Measurements from ENCODE around the gene PODN. TPM values are rescaled to one million over a fixed set of nuclear protein-coding genes. Genes with fewer than 3 reads are reported as not detected.

Gene PODN
- polyA plus RNA-seq, result 1 to 10 TPM; 1.7 to 4.3 (median 2.9) TPM

GRCh38 chr1:53061859-53062707 lies at the start of gene PODN:
TSS of gene PODN (plus strand) at chr1:53062213. CDS start at chr1:53069856, 7,643 bp downstream.
- DNase-seq, result peak in 1 of 3 donors; percentile 20
- Mint-ChIP-seq H3K4me1 (peaks cover 0 to 6% of the 10 kb centered on the region in 2 donors), H3K27ac (no peak within 1 kb of the TSS), H3K4me3 (peak within 1 kb of the TSS; percentile 67 to 75 (median 74)), H3K27me3 (ENCODE audit: low read depth in 3 of 3) (peaks cover 7 to 19% (median 8%) of the 10 kb centered on the region in 3 donors), H3K9me3 (no peaks in the 10 kb centered on the region), H3K36me3 (peaks cover 0 to 5% (median 0%) of the 10 kb centered on the region in 3 donors)

- peaks cover 3% of the 10 kb centered on the region in 3 donors for H3K36me3 Mint-ChIP-seq
- peak overlapping the region; percentile 61 to 96 (median 90) for H3K27ac Mint-ChIP-seq
- peaks cover 0 to 2% (median 0%) of the 10 kb centered on the region in 6 donors for H3K9me3 Mint-ChIP-seq
- no peaks in the 10 kb centered on the region for H3K27me3 Mint-ChIP-seq (ENCODE audit: low read depth in 3 of 3)
- H3K4me1 Mint-ChIP-seq, result peaks cover 39 to 53% of the 10 kb centered on the region in 2 donors
- H3K4me3 Mint-ChIP-seq, result peak overlapping the region; percentile 90 to 100 (median 93)
- DNase-seq, result peak; percentile 74 to 82 (median 76)
These were observed 47.1 kb upstream of the PODN start for GRCh38 chr1:53014791-53015507.

- DNase-seq, result no peak
- Mint-ChIP-seq H3K36me3 (peaks cover 3% of the 10 kb centered on the region in 3 donors), H3K4me3 (peak overlapping the region; percentile 90 to 100 (median 93)), H3K27me3 (ENCODE audit: low read depth in 3 of 3) (no peaks in the 10 kb centered on the region), H3K4me1 (peaks cover 39 to 53% of the 10 kb centered on the region in 2 donors), H3K27ac (peak overlapping the region; percentile 61 to 96 (median 86)), H3K9me3 (peaks cover 0 to 2% (median 0%) of the 10 kb centered on the region in 6 donors)
These were observed 46.5 kb upstream of the PODN start for GRCh38 chr1:53015508-53015860.

- Mint-ChIP-seq H3K4me1 (peaks cover 39 to 53% of the 10 kb centered on the region in 2 donors), H3K27me3 (ENCODE audit: low read depth in 3 of 3) (no peaks in the 10 kb centered on the region), H3K9me3 (no peaks in the 10 kb centered on the region), H3K27ac (peak overlapping the region in 5 of 6 donors; percentile 29 to 96 (median 47)), H3K4me3 (peak overlapping the region; percentile 90 to 100 (median 93)), H3K36me3 (peaks cover 3% of the 10 kb centered on the region in 3 donors)
- no peak for DNase-seq
These were observed 45.3 kb upstream of the PODN start for GRCh38 chr1:53016705-53017104.

- Mint-ChIP-seq H3K4me1 (peaks cover 31% of the 10 kb centered on the region in 2 donors), H3K27ac (no peak overlapping the region), H3K9me3 (no peaks in the 10 kb centered on the region), H3K4me3 (no peak overlapping the region), H3K36me3 (peaks cover 3 to 6% (median 3%) of the 10 kb centered on the region in 3 donors), H3K27me3 (ENCODE audit: low read depth in 3 of 3) (no peaks in the 10 kb centered on the region)
- DNase-seq, result no peak
These were observed 41.4 kb upstream of the PODN start for GRCh38 chr1:53020588-53020987.

GRCh38 chr1:53022179-53022578 lies 39.8 kb upstream of the PODN start:
- Mint-ChIP-seq H3K4me1 (peaks cover 15 to 17% of the 10 kb centered on the region in 2 donors), H3K4me3 (no peak overlapping the region), H3K27ac (peak overlapping the region in 1 of 6 donors; percentile 11), H3K9me3 (no peaks in the 10 kb centered on the region), H3K27me3 (ENCODE audit: low read depth in 3 of 3) (no peaks in the 10 kb centered on the region), H3K36me3 (peaks cover 0 to 6% (median 3%) of the 10 kb centered on the region in 3 donors)
- DNase-seq, result no peak

- Mint-ChIP-seq H3K27me3 (ENCODE audit: low read depth in 3 of 3) (no peaks in the 10 kb centered on the region), H3K4me3 (no peak overlapping the region), H3K9me3 (no peaks in the 10 kb centered on the region), H3K4me1 (peaks cover 14 to 15% of the 10 kb centered on the region in 2 donors), H3K36me3 (peaks cover 3 to 11% (median 6%) of the 10 kb centered on the region in 3 donors), H3K27ac (peak overlapping the region in 1 of 6 donors; percentile 64)
- no peak for DNase-seq
These were observed 38.5 kb upstream of the PODN start for GRCh38 chr1:53023546-53023945.

- no peak overlapping the region for H3K27ac Mint-ChIP-seq
- no peak for DNase-seq
- no peaks in the 10 kb centered on the region for H3K27me3 Mint-ChIP-seq (ENCODE audit: low read depth in 3 of 3)
- peaks cover 3 to 11% (median 4%) of the 10 kb centered on the region in 3 donors for H3K36me3 Mint-ChIP-seq
- H3K4me1 Mint-ChIP-seq, result peaks cover 10 to 12% of the 10 kb centered on the region in 2 donors
- H3K9me3 Mint-ChIP-seq, result no peaks in the 10 kb centered on the region
- no peak overlapping the region for H3K4me3 Mint-ChIP-seq
These were observed 37.9 kb upstream of the PODN start for GRCh38 chr1:53024117-53024516.

GRCh38 chr1:53025034-53025768 lies 36.8 kb upstream of the PODN start:
- no peak overlapping the region for H3K4me3 Mint-ChIP-seq
- DNase-seq, result no peak
- peaks cover 4 to 11% (median 8%) of the 10 kb centered on the region in 3 donors for H3K36me3 Mint-ChIP-seq
- no peak overlapping the region for H3K27ac Mint-ChIP-seq
- H3K27me3 Mint-ChIP-seq (ENCODE audit: low read depth in 3 of 3), result no peaks in the 10 kb centered on the region
- peaks cover 4 to 7% of the 10 kb centered on the region in 2 donors for H3K4me1 Mint-ChIP-seq
- no peaks in the 10 kb centered on the region for H3K9me3 Mint-ChIP-seq

GRCh38 chr1:53025769-53026112 lies 36.3 kb upstream of the PODN start:
- no peaks in the 10 kb centered on the region for H3K9me3 Mint-ChIP-seq
- H3K4me1 Mint-ChIP-seq, result peaks cover 4 to 7% of the 10 kb centered on the region in 2 donors
- H3K27ac Mint-ChIP-seq, result no peak overlapping the region
- H3K27me3 Mint-ChIP-seq (ENCODE audit: low read depth in 3 of 3), result no peaks in the 10 kb centered on the region
- peaks cover 4 to 11% (median 8%) of the 10 kb centered on the region in 3 donors for H3K36me3 Mint-ChIP-seq
- no peak for DNase-seq
- no peak overlapping the region for H3K4me3 Mint-ChIP-seq

- no peak overlapping the region for H3K4me3 Mint-ChIP-seq
- no peak overlapping the region for H3K27ac Mint-ChIP-seq
- H3K27me3 Mint-ChIP-seq (ENCODE audit: low read depth in 3 of 3), result no peaks in the 10 kb centered on the region
- DNase-seq, result no peak
- peaks cover 4 to 12% (median 9%) of the 10 kb centered on the region in 3 donors for H3K36me3 Mint-ChIP-seq
- no peaks in the 10 kb centered on the region for H3K9me3 Mint-ChIP-seq
- H3K4me1 Mint-ChIP-seq, result peaks cover 8 to 9% of the 10 kb centered on the region in 2 donors
These were observed 35.8 kb upstream of the PODN start for GRCh38 chr1:53026254-53026653.

- Mint-ChIP-seq H3K4me1 (peaks cover 10 to 27% of the 10 kb centered on the region in 2 donors), H3K9me3 (no peaks in the 10 kb centered on the region), H3K36me3 (peaks cover 9 to 20% (median 16%) of the 10 kb centered on the region in 3 donors), H3K27ac (no peak overlapping the region), H3K4me3 (no peak overlapping the region), H3K27me3 (ENCODE audit: low read depth in 3 of 3) (no peaks in the 10 kb centered on the region)
- DNase-seq, result no peak
These were observed 30.3 kb upstream of the PODN start for GRCh38 chr1:53031732-53032131.

GRCh38 chr1:53037159-53037558 lies 24.9 kb upstream of the PODN start:
- H3K27me3 Mint-ChIP-seq (ENCODE audit: low read depth in 3 of 3), result no peaks in the 10 kb centered on the region
- no peak overlapping the region for H3K4me3 Mint-ChIP-seq
- peak overlapping the region in 1 of 6 donors; percentile 13 for H3K27ac Mint-ChIP-seq

More at GRCh38 chr1:53037159-53037558, 24.9 kb upstream of the PODN start:
- H3K36me3 Mint-ChIP-seq, result peaks cover 18 to 23% (median 20%) of the 10 kb centered on the region in 3 donors
- no peak for DNase-seq
- no peaks in the 10 kb centered on the region for H3K9me3 Mint-ChIP-seq
- peaks cover 11 to 15% of the 10 kb centered on the region in 2 donors for H3K4me1 Mint-ChIP-seq
